Amygdala (tissue), 56 donors: ENCODE data around the gene FUBP3.

Experiments used
- DNase-seq, 56 donors: peaks; one replicate each; lab custom pipeline; 2025; lab: John Stamatoyannopoulos, UW

The FUBP3 gene

GRCh38 chr9:130660683-130661450 lies 81.5 kb downstream of the FUBP3 start:
- no peak for DNase-seq

- DNase-seq = no peak
Observed at GRCh38 chr9:130661451-130662098, 82.2 kb downstream of the FUBP3 start.

- DNase-seq = no peak
Observed at GRCh38 chr9:130662099-130662969, 83.0 kb downstream of the FUBP3 start.

GRCh38 chr9:130662970-130663257 lies 83.5 kb downstream of the FUBP3 start:
- DNase-seq = no peak

GRCh38 chr9:130663258-130663976 lies 84.0 kb downstream of the FUBP3 start:
- no peak for DNase-seq

GRCh38 chr9:130663977-130664250 lies 84.5 kb downstream of the FUBP3 start:
- no peak for DNase-seq

GRCh38 chr9:130664251-130665028 lies 85.1 kb downstream of the FUBP3 start, which contains the start of gene PRDM12:
PRDM12 (plus strand) TSS chr9:130664594; CDS start chr9:130664654, 60 bp downstream.
- no peak for DNase-seq

GRCh38 chr9:130665029-130665430 lies 85.7 kb downstream of the FUBP3 start:
- DNase-seq = no peak

GRCh38 chr9:130665431-130666392 lies 86.3 kb downstream of the FUBP3 start:
- no peak for DNase-seq

- no peak for DNase-seq
Observed at GRCh38 chr9:130666393-130667119, 87.2 kb downstream of the FUBP3 start.

- DNase-seq = no peak
Observed at GRCh38 chr9:130667120-130667435, 87.7 kb downstream of the FUBP3 start.

GRCh38 chr9:130668196-130668595 lies 88.8 kb downstream of the FUBP3 start:
- DNase-seq = no peak

- no peak for DNase-seq
Observed at GRCh38 chr9:130668659-130669058, 89.3 kb downstream of the FUBP3 start.

- DNase-seq = no peak
Observed at GRCh38 chr9:130669965-130670364, 90.6 kb downstream of the FUBP3 start.

GRCh38 chr9:130670644-130671043 lies 91.3 kb downstream of the FUBP3 start:
- no peak for DNase-seq

- no peak for DNase-seq
Observed at GRCh38 chr9:130672466-130672865, 93.1 kb downstream of the FUBP3 start.

GRCh38 chr9:130672933-130673615 lies 93.7 kb downstream of the FUBP3 start:
- DNase-seq = no peak

- DNase-seq = no peak
Observed at GRCh38 chr9:130675396-130675795, 96.0 kb downstream of the FUBP3 start.
